Loucy (cell line): ENCODE results near the gene LIN28B.

Experiments used
- EZH2phosphoT487 ChIP-seq: fragments of 200-600 bp; IDR thresholded peaks from 2 replicates; pipeline ENCODE4 v1.6.1; 2018; ENCODE audit warnings: antibody characterized with exemption, mild to moderate bottlenecking, moderate library complexity, borderline replicate concordance
- TF ChIP-seq, protein P1 (sequence below): fragments of 200-600 bp; sonication (generic); conservative IDR thresholded peaks from 2 replicates; pipeline ENCODE4 v1.5.1; 2014; ENCODE audit warnings: mild to moderate bottlenecking, antibody characterized with exemption, low read length

DNA sequence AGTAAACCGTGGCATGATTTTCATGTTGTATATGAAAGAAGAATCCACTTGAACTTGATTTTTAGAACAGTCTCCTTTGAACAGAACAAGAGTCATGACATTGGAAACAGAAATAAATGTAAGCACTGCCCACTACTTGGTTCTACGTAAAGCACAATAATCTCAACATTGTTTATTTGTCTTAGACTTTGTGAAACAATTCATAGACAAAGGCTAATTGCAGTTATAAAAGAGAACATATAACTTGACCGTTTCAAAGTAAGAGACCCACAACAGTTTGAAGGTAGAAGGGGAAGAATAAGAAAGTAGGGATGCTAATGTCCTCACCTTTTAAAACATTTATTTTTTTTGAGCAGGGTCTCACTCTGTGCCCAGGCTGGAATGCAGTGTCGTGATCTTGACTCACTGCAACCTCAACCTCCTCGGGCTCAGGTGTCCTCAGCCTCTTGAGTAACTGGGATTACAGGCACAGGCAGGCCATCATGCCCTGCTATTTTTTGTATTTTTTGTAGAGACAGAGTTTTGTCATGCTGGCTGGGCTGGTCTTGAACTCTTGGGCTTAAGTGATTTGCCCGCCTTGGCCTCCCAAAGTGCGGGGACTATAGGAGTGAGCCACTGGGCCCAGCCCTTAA is 151.8 kb downstream of the LIN28B start:
- TF ChIP-seq, protein P1, sequence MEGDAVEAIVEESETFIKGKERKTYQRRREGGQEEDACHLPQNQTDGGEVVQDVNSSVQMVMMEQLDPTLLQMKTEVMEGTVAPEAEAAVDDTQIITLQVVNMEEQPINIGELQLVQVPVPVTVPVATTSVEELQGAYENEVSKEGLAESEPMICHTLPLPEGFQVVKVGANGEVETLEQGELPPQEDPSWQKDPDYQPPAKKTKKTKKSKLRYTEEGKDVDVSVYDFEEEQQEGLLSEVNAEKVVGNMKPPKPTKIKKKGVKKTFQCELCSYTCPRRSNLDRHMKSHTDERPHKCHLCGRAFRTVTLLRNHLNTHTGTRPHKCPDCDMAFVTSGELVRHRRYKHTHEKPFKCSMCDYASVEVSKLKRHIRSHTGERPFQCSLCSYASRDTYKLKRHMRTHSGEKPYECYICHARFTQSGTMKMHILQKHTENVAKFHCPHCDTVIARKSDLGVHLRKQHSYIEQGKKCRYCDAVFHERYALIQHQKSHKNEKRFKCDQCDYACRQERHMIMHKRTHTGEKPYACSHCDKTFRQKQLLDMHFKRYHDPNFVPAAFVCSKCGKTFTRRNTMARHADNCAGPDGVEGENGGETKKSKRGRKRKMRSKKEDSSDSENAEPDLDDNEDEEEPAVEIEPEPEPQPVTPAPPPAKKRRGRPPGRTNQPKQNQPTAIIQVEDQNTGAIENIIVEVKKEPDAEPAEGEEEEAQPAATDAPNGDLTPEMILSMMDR = no peak
- no peak for TF ChIP-seq EZH2phosphoT487
